Tibial artery (tissue), 4 donors: Measurements from ENCODE around the gene PTX4.

Source experiments
- DNase-seq, 2 donors: peaks; one replicate each; pipeline ENCODE4 v3.0.0-alpha.2; 2019
- H3K27ac ChIP-seq, 2 donors: fragments of 200-600 bp; sonication (generic) in 1 of 2; 1 replicate in 1 of 2; 2 replicates in 1 of 2; pipeline ENCODE4 v1.5.1; 2018 to 2019; ENCODE audit warnings: mild to moderate bottlenecking in 1 of 2
- H3K27me3 ChIP-seq, 2 donors: fragments of 200-600 bp; sonication (generic) in 1 of 2; one replicate each; pipeline versions ENCODE4 v1.5.1 to v1.6.0; 2016 to 2019
- H3K36me3 ChIP-seq, 3 donors: fragments of 200-600 bp; sonication (generic) in 2 of 3; one replicate each; pipeline ENCODE4 v1.5.1; 2016 to 2019; ENCODE audit warnings: mild to moderate bottlenecking in 2 of 3
- H3K4me1 ChIP-seq, 4 donors: fragments of 200-600 bp; sonication (generic) in 2 of 4; 1 replicate in 3 of 4; 2 replicates in 1 of 4; pipeline ENCODE4 v1.5.1; 2016 to 2019
- H3K4me3 ChIP-seq, 2 donors: fragments of 200-600 bp; sonication (generic) in 1 of 2; 1 replicate in 1 of 2; 2 replicates in 1 of 2; pipeline ENCODE4 v1.5.1; 2018 to 2019; ENCODE audit warnings: mild to moderate bottlenecking in 2 of 2
- H3K9me3 ChIP-seq, 3 donors: fragments of 200-600 bp; sonication (generic) in 1 of 3; one replicate each; pipeline ENCODE4 v1.5.1; 2016 to 2019
- intact Hi-C: fragments of 100-400 bp; cut with DNase I; formaldehyde crosslinking; loops from one replicate; pipeline ENCODE4 v1.15.0; 2023; ENCODE audit warnings: low total_unique reads
- TF ChIP-seq, protein P1 (sequence below), 2 experiments: fragments of 200-600 bp in 1 of 2; fragments of 450-650 bp in 1 of 2; IDR thresholded peaks; one replicate each; pipeline ENCODE4 v1.5.1; 2017 to 2019; ENCODE audit warnings: antibody characterized with exemption in 2 of 2, mild to moderate bottlenecking in 1 of 2, moderate library complexity in 1 of 2

PTX4 gene, protein sequence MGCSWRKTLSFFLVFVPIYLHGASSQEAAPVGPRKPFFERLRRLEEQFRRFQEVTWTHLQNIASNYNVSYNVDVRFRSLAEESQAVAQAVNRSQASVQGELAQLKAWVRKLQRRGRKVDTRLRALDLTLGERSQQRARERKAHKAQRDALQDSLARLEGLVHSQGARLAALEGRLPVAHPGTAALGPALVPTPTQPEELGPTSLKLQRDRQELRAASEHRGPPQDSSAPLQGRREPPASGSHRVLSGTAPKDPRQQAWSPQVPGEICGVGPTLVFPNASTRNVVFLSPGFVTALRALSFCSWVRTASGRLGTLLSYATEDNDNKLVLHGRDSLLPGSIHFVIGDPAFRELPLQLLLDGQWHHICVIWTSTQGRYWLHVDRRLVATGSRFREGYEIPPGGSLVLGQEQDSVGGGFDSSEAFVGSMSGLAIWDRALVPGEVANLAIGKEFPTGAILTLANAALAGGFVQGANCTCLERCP

DNA sequence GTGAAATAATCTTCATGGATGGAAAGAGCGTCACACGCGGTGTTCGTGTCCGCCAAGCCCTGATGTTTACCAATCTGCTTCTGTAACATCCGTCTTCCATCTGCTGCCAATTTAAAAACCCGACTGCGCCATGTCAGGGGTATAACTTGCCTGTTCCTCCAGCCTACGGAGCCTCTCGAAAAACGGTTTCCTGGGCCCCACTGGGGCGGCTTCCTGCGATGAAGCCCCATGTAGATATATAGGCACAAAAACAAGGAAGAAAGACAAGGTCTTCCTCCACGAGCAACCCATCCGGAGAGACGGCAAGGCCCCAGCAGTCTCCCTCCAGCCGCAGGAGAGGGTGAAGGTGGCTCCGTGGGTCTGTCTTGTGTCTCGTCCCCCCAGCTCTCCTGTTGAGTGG is at the start of gene PTX4:
TSS of gene PTX4 (minus strand) at position 326 of the 400 bp plus-strand sequence. CDS start at position 291, 35 bp downstream.
- intact Hi-C loops = no loop called here
- TF ChIP-seq, protein P1, sequence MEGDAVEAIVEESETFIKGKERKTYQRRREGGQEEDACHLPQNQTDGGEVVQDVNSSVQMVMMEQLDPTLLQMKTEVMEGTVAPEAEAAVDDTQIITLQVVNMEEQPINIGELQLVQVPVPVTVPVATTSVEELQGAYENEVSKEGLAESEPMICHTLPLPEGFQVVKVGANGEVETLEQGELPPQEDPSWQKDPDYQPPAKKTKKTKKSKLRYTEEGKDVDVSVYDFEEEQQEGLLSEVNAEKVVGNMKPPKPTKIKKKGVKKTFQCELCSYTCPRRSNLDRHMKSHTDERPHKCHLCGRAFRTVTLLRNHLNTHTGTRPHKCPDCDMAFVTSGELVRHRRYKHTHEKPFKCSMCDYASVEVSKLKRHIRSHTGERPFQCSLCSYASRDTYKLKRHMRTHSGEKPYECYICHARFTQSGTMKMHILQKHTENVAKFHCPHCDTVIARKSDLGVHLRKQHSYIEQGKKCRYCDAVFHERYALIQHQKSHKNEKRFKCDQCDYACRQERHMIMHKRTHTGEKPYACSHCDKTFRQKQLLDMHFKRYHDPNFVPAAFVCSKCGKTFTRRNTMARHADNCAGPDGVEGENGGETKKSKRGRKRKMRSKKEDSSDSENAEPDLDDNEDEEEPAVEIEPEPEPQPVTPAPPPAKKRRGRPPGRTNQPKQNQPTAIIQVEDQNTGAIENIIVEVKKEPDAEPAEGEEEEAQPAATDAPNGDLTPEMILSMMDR (IDR thresholded peaks at IDR 0.05) = no peak
- no peak for DNase-seq
- H3K27me3 ChIP-seq = no peaks in the 10 kb centered on the region
- no peaks in the 10 kb centered on the region for H3K9me3 ChIP-seq
- H3K27ac ChIP-seq = no peak within 1 kb of the TSS
- no peaks in the 10 kb centered on the region for H3K36me3 ChIP-seq
- no peak within 1 kb of the TSS for H3K4me3 ChIP-seq
- H3K4me1 ChIP-seq = peaks cover 0 to 7% (median 6%) of the 10 kb centered on the region in 4 donors

DNA sequence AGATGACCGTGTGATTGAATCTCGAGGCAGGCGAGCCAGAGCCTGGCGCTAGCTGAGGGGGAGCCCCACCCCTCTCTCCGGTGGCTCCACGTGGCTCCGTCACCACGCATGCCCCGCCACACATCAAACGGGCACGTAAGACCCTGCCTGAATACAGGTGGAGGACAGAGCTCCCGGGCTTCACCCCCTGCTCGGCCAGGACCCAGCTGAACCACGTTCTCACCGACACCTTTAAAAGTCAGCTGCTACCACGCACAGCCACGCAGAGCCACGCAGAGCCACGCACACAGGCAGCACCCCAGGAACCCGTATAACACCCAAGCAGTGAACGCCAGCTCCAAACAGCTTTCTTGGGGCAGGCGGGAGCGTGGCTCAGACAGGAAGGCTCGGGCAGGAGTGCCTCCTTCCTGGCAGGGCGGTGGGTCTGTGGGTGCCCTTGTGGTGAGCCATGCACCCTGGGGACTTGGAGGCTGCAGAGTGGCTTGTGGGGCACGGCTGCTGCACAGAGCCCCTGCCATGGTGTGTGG is 49.1 kb upstream of the PTX4 start:
- intact Hi-C loops = no loop called here
- Histone ChIP-seq H3K4me1 (peaks cover 0 to 63% (median 37%) of the 10 kb centered on the region in 4 donors), H3K36me3 (peaks cover 49 to 77% (median 73%) of the 10 kb centered on the region in 3 donors), H3K4me3 (peak overlapping the region in 1 of 2 donors; percentile 73), H3K27me3 (no peaks in the 10 kb centered on the region), H3K27ac (no peak overlapping the region), H3K9me3 (no peaks in the 10 kb centered on the region)
- TF ChIP-seq, protein P1 (IDR thresholded peaks at IDR 0.05) = no peak
- DNase-seq = no peak

DNA sequence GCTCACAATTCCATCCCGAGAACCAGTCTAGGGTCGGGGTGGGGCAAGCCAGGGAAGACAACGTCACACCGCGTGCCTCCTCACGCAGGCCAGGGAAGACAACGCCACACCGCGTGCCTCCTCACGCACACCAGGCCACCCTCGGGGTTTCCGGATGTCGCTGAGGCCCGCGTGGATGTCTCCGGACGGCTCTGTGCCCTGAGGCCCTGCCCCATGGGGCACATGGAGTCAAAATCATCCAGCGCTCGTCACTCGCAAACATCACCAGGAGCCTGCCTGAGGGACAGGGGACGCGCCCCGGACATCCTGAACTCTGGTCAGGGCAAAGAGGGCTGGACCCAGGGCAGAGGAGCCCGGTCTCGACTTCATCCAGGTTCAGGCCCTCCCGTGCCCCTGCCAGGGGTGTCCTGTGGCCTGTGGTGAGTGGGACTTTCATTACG is 48.4 kb upstream of the PTX4 start:
- no peak for DNase-seq
- Histone ChIP-seq H3K27ac (no peak overlapping the region), H3K36me3 (peaks cover 45 to 71% (median 66%) of the 10 kb centered on the region in 3 donors), H3K27me3 (no peaks in the 10 kb centered on the region), H3K4me1 (peaks cover 0 to 63% (median 41%) of the 10 kb centered on the region in 4 donors), H3K4me3 (peak overlapping the region in 1 of 2 donors; percentile 73), H3K9me3 (no peaks in the 10 kb centered on the region)
- intact Hi-C loops = no loop called here
- TF ChIP-seq, protein P1 (IDR thresholded peaks at IDR 0.05) = no peak

DNA sequence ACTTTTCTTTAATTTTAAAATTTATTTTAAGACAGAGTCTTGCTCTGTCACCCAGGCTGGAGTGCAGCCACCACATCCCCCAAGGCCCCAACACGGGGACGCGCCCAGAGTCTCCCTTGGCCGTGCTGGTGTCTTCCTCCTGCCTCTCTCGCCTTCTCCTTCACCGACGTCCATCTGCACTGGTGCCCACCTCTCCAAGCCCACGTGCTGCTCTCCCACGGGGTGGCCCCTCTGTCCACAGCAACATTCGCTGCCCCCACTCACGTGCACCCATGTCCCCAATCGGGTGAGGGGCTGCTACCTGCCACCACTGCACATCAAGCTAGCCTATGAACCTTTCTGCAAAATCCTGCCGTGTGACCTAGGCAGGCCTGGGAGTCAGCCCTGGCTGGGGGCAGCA is 47.9 kb upstream of the PTX4 start:
- TF ChIP-seq, protein P1 (IDR thresholded peaks at IDR 0.05) = no peak
- Histone ChIP-seq H3K27me3 (no peaks in the 10 kb centered on the region), H3K4me3 (peak overlapping the region; percentile 67 to 73), H3K36me3 (peaks cover 40 to 65% (median 60%) of the 10 kb centered on the region in 3 donors), H3K9me3 (no peaks in the 10 kb centered on the region), H3K4me1 (peaks cover 0 to 63% (median 45%) of the 10 kb centered on the region in 4 donors), H3K27ac (peak overlapping the region in 1 of 2 donors; percentile 6)
- no peak for DNase-seq
- intact Hi-C loops = no loop called here

DNA sequence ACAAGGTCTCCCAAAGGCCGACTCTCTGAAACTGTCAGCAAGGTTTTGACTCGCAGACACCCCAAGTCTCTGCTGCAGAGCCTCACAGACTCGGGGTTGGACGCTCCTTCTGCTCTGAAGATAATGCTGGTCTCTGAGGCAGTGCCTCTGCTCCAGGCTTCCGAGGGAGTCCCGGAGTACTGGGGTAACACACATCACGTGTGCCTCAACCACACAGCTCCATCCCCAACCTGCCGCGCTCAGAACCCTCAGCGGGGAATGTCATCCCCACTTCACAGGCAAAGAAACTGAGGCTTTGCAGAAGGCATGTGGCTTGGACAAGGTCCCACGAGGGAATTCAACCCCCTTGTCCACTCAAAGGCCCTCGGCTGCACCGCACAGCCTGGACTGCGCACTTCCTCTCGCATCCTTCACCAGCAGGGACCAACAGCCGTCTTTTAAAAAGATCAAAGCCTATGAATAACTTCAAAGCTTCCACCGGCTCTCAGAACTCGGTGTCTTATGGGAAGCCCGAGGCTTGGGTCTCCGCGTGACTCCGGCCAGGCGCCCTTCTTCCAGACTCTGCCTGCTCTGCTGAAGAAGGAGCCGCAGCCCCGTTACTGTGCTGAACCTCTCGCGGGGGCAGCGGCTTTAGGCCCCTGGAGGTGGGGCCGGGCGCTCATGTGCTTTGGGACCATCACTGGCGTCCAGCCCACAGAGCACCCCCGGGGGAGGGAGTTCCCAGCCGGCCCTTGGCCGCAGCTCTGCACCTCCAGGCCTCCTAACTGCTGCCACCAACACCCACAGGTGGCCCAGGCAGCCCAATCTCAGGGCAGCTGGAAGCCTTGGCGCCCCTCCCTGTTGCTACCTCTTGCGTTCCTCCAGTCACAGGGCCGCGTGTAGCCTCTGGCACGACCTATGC is 46.9 kb upstream of the PTX4 start:
- peak overlapping the region; percentile 67 to 73 for H3K4me3 ChIP-seq
- H3K27ac ChIP-seq = peak overlapping the region in 1 of 2 donors; percentile 92
- H3K27me3 ChIP-seq = no peaks in the 10 kb centered on the region
- DNase-seq = no peak
- H3K4me1 ChIP-seq = peaks cover 0 to 71% (median 51%) of the 10 kb centered on the region in 4 donors
- H3K36me3 ChIP-seq = peaks cover 40 to 56% (median 51%) of the 10 kb centered on the region in 3 donors
- intact Hi-C loops = no loop called here
- TF ChIP-seq, protein P1 (IDR thresholded peaks at IDR 0.05) = no peak
- no peaks in the 10 kb centered on the region for H3K9me3 ChIP-seq
